ENCODE measurements around the gene LTB4R2.
"Not testable (repeated sequence)": the region's sequence is repeated elsewhere in the genome, so short reads cannot be mapped to it uniquely, and the experiment has no call there.

The LTB4R2 gene

DNA sequence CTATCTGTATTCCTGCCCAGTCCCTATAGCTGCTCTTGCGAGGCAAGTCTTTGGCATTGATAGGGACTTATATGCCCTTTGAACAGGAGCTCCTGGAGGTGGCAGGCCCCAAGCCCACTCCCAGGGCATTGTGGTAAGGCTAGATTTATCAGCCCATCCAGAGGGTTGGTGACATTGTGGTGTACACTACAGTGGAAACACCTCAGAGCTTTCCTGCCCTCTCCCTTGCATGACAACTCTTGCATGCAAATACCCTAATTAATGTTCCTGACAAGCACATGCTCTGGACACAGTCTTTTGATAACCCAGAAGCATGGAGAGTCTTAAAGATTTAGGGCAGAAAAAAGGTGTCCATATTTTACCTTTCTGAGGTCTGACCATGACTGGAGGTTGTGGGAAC is 30.7 kb downstream of the LTB4R2 start:
- no peak for DNase-seq

DNA sequence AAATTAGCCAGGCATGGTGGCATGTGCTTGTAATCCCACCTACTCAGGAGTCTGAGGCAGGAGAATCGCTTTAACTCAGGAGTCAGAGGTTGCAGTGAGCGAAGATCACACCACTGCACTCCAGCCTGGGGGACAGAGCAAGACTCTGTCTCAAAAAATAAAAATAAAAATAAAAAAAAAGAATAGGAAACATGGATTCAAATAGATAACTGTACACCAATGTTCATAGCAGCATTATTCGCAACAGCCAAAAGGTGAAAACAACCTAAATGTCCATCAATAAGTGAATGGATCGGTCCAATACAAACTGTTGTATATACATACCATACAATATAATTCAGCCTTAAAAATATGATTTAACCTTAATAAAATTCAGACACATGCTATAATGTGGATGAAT is 32.9 kb downstream of the LTB4R2 start:
- DNase-seq = no peak

DNA sequence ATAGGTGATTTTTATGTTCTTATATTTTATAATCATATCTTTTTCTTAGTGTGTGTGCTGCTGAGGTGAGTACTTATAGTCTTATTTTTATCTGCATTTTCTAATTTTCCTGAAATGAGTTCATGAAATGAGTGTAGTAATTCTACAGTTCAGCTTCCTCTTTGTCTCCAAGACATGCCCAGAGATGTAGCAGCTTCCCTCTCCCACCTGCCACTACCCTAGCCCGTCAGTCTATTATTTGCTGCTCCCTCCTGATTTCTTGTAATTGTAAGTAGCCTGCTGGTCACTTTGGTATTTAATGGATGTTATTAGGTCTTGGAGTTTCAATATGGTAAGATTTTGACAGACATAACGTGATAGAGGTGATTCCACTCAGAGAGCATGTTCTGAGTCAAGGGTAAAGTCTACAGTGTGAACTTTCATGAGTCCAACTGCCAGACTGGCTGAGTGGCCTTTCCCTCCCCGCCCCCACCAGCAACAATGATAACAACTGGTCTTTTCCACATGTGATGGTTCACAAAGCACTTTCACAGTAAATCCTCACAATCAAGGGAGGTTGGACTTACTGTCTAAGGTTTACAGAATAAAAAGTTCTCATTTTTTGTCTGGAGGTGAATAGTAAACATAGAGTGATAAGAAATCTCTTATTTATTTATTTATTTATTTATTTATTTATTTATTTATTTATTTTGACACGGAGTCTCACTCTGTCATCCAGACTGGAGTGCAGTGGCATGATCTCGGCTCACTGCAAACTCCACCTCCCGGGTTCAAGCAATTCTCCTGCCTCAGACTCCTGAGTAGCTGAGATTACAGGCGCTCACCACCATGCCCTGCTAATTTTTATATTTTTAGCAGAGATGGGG is 34.1 kb downstream of the LTB4R2 start:
- no peak for DNase-seq

DNA sequence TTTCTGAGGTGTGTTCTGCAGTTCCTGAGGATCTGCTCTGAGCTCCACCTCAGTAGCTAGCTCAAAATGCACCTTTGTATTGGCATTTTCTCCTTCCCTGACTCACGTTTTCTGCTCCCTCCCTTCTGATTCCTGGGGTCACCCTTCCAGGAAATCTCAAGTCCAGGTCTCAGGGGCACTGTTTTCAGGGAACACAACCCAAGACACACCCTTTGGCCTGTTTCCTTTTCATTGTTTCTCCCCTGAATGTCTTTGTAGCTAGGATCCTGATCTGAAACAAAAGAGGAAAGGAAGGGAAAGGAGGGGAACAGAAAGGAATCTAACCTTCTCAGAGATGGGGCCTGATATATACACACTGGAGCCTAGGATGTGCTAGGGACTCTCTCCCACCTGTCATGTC is 37.2 kb downstream of the LTB4R2 start:
- DNase-seq = no peak

DNA sequence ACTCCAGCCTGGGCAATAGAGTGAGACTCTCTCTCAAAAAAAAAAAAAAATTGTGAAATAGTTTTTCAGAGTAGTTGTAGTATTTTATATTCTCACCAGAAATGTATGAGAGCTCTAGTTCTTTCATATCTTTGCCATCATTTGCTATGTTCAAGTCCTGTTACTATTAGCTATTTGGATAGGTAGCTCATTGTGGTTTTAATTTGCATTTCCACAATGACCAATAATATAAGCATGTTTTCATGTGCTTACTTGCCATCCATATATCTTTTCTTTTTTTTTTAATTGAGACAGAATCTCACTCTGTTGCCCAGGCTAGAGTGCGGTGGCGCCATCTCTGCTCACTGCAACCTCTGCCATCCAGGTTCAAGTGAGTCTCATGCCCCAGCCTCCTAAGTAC is 38.2 kb downstream of the LTB4R2 start:
- DNase-seq = no peak

DNA sequence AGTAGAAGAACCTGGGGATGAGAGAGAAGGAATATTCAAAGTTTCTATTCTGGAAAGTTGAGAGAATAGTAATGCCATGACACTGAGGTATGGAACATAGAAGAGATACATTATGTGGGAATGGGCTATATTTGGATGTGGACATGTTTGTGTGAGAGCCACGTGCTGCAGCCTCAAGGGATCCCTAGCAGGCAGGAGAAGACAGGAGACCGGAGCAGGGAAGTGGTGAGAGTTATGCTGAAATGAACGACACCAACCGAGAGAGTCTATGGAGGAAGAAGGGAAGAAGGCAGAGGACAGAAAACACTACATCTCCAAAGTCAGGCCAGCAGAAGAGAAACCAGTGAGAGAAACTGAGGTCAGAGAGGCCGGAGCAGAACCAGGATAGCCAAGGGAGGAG is 39.8 kb downstream of the LTB4R2 start:
- no peak for DNase-seq

DNA sequence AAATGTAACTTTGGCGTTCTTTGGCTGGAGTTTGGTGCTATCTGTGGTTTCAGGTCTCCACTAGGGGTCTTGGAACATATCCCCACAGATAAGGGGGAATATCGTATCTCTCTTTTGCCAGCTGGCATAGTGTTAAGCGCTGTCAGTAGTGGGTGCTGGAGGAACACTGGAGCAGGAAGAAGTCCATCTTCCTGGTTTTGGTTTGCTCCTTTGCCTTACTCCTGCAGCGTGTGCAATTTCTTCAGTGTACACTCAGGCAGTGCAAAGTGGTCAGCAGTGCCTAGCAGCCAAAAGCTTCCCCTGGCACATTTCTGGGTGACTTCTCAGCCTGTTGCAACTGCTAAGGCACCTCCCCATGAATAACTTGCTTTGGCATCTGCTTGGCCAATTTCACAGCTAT is 41.6 kb downstream of the LTB4R2 start:
- DNase-seq = no peak

DNA sequence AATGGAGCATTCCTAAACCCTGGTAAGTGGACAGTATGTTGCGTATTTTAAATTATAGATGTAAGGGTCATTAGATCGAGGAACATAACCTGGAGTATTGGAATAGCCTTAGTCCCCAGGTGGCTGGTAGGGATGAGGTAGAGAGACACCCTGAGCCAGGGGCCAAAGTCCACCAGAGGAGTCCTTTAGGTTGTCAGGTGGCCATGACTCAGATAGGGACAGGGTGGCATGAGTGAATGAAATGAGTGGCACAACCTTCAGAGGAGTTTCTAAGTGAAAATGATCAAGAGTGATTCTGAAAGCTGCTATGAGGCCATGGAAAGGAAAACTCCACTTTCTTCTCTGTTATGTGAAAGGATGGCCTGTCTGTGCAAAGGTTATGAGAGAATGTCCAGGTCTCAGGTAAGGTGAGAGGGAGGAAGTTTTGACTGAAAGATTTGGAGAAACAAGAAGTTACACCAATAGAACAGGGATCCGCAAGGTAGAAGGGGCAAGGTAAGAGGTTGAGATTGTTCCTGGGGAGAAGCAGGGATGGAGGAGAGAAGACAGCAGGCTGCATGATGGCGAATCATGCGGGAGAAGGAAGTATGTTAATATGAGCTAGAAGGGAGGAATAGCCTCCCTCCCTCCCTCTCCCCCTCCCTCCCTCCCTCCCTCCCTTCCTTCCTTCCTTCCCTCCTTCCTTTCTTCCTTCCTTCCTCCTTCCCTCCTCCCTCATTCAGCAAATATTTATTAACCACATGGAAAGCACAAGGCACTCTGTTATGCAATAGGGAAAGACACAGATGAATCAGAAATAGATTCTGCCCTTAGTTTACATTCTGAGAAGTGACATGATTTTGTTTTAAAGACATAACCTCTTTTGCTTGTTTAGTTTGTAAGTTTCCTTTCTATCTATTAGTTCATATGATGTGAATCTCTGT is 43.9 kb downstream of the LTB4R2 start:
- DNase-seq = no peak

DNA sequence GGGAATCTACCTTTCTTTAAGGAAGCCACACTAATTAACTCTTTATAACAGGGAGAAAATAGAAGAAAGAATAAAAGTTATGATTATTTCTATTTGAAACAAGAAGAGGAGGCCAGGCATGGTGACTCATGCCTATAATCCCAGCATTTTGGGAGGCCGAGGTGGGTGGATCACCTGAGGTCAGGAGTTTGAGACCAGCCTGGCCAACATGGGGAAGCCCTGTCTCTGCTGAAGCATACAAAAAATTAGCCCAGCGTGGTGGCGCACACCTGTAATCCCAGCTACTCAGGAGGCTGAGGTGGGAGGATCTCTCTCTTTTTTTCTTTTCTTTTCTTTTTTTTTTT is 44.5 kb downstream of the LTB4R2 start:
- not testable (repeated sequence) for DNase-seq

DNA sequence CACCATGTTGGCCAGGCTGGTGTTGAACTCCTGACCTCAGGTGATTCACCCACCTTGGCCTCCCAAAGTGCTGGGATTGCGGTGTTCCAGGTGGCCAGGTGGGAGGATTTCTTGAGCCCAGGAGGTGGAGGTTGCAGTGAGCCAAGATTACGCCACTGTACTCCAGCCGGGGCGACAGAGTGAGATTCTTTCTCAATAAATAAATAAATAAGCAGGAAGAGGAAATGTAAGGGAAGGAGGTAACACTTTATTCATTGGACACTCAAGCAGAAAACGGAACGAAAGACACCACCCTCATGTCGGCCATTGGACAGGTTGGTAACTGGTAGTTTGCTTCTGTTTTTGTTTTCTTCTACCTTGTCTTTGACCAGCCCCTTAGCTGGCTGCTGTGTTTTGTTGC is 45.1 kb downstream of the LTB4R2 start:
- DNase-seq = no peak

DNA sequence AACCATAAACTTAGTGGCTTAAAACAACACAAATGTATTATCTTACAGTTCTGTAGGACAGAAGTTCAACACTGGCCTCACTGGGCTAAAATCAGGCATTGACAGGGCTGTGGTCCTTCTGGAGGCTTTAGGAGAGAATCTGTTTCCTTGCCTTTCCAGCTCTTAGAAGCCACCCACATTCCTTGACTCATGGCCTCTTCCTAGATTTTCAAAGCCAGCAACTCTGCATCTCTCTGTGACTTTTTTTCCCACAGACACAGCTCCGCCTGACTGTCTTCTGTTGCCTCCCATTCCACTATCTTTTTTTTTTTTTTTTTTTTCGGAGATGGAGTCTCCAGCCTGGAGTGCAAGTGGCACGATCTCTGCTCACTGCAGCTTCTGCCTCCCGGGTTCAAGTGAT is 46.3 kb downstream of the LTB4R2 start:
- no peak for DNase-seq

DNA sequence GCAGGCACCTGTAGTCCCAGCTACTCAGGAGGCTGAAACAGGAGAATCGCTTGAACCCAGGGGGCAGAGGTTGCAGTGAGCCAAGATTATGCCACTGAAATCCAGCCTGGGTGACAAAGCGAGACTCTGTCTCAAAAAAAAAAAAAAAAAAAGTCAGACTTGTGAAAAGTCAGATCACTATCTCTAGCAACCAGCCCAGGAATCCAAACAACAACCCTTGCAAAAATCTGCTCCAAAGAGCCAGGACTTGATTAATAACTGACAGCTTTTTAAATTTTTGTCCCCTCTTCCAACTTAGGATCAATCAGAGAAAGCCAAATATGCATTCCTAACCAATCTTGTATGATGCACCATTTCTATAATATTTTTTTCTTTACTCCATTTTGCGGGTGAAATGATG is 50.3 kb downstream of the LTB4R2 start:
- no peak for DNase-seq

DNA sequence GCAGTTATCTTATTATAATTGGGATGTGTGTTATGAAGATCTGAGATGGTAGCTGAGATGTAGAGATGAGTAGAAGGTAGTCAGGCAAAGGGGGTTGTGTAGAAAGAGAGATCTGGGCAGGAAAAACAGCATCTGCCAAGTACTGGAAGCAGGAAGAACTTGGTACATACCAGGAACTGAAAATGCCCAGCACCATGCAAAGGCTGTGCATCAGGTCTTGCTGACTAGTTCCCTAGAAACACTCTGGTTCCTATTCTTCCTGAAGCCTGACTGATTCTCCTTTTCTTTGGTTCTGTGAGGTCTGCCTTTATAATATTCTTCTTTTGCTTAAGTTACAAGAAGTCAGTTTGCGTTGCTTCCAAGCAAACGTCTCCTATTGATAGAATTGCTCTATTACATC is 51.4 kb downstream of the LTB4R2 start:
- DNase-seq = no peak

Measured in CD4-positive, alpha-beta T cell treated with Interferon alpha-2 for 1 hour (primary cell).